GM12878 (cell line): ENCODE results near the gene AP4S1. TPM values are rescaled to one million over a fixed set of nuclear protein-coding genes. Genes with fewer than 3 reads are reported as not detected.

Experiments
- ATAC-seq: fragments of 200-7000 bp; cut with Tn5 transposase; 3 replicates; pipeline ENCODE4 v1.9.1; 2020; ENCODE audit warnings: mild to moderate bottlenecking, moderate library complexity
- BruUV-seq: library from RNA; stranded (reverse); fragments of 400-500 nt; replicated peaks from 2 replicates; lab custom pipeline; 2021; lab: Mats Ljungman, UMichigan
- CTCF ChIA-PET: fragments of 300-600 bp; sonication (Branson Sonifier 250); formaldehyde crosslinking; extraction: SDS; loops from one replicate; lab custom pipeline; 2021; ENCODE audit warnings: inconsistent platforms; lab: Yijun Ruan, JAX
- POLR2A ChIA-PET: fragments of 350-600 bp; formaldehyde crosslinking; extraction: SDS; loops from one replicate; lab custom pipeline; 2021; ENCODE audit warnings: inconsistent platforms; lab: Charles Lee
- RAD21 ChIA-PET: fragments of 300-600 bp; sonication (Branson Sonifier 250); formaldehyde crosslinking; loops from one replicate; lab custom pipeline; 2023; ENCODE audit warnings: antibody characterized with exemption; ENCODE audit not compliant: unreplicated experiment; lab: Charles Lee
- SMC1A ChIA-PET: fragments of 300-600 bp; sonication (Branson Sonifier 250); formaldehyde crosslinking; loops from one replicate; lab custom pipeline; 2023; ENCODE audit not compliant: unreplicated experiment, uncharacterized antibody; lab: Charles Lee
- DNase-seq: peaks from one replicate; pipeline ENCODE4 v3.0.0-alpha.2; 2011; ENCODE audit warnings: low read depth, low spot score
- FAIRE-seq: peaks from 3 replicates; lab custom pipeline; 2011; peaks lifted over from hg19 to GRCh38; lab: Jason Lieb, UNC
- H2AFZ ChIP-seq: 2 replicates; pipeline ENCODE4 v1.6.0; 2011; ENCODE audit warnings: low read depth, low read length, control low read depth; ENCODE audit not compliant: control insufficient read depth
- H3K27ac ChIP-seq: 2 replicates; pipeline ENCODE4 v1.5.1; 2011; ENCODE audit warnings: control low read depth; ENCODE audit not compliant: control insufficient read depth, insufficient read depth
- H3K27me3 ChIP-seq, 2 experiments: replicated peaks in 1 of 2; 2 replicates each; pipeline versions ENCODE4 v1.6.0 to v1.6.1; 2011; ENCODE audit warnings: low read length in 1 of 2; ENCODE audit not compliant: control insufficient read depth in 2 of 2, insufficient read depth in 2 of 2
- H3K36me3 ChIP-seq, 2 experiments: 2 replicates each; pipeline ENCODE4 v1.5.1; 2011; ENCODE audit warnings: low read length in 1 of 2; ENCODE audit not compliant: control insufficient read depth in 2 of 2, insufficient read depth in 2 of 2
- H3K4me1 ChIP-seq: 2 replicates; pipeline ENCODE4 v1.6.1; 2011; ENCODE audit warnings: mild to moderate bottlenecking, low read length, moderate library complexity, mixed read lengths; ENCODE audit not compliant: control insufficient read depth, insufficient read depth
- H3K4me2 ChIP-seq: 2 replicates; pipeline ENCODE4 v1.6.0; 2011; ENCODE audit warnings: control low read depth; ENCODE audit not compliant: control insufficient read depth, insufficient read depth
- H3K4me3 ChIP-seq: fragments of 200-600 bp; sonication (generic); 2 replicates; pipeline ENCODE4 v1.5.1; 2016
- H3K79me2 ChIP-seq: 2 replicates; pipeline ENCODE4 v1.6.0; 2011; ENCODE audit warnings: low read length; ENCODE audit not compliant: control insufficient read depth, insufficient read depth
- H3K9ac ChIP-seq: 2 replicates; pipeline ENCODE4 v1.8.0; 2011; ENCODE audit warnings: low read length, control low read depth, mixed read lengths; ENCODE audit not compliant: control insufficient read depth, insufficient read depth
- H3K9me3 ChIP-seq: replicated peaks from 3 replicates; pipeline ENCODE4 v1.5.1; 2011; ENCODE audit warnings: mild to moderate bottlenecking, low read length; ENCODE audit not compliant: control insufficient read depth, insufficient read depth
- H4K20me1 ChIP-seq: 2 replicates; pipeline ENCODE4 v1.6.0; 2011; ENCODE audit not compliant: control insufficient read depth, insufficient read depth
- BACH1 ChIP-seq: fragments of 450-650 bp; IDR thresholded peaks from 2 replicates; pipeline ENCODE4 v1.6.1; 2017; ENCODE audit warnings: mild to moderate bottlenecking, borderline replicate concordance
- CBFB ChIP-seq: IDR thresholded peaks from 2 replicates; pipeline ENCODE4 v1.6.1; 2016; ENCODE audit warnings: antibody characterized with exemption, low read depth
- CHD4 ChIP-seq: fragments of 200-600 bp; sonication (generic); IDR thresholded peaks from 2 replicates; pipeline ENCODE4 v1.6.1; 2016; ENCODE audit warnings: mild to moderate bottlenecking
- EP300 ChIP-seq, 2 experiments: fragments of 150-350 bp in 1 of 2; IDR thresholded peaks; 2 replicates each; pipeline ENCODE4 v1.6.1; 2011 to 2012; ENCODE audit warnings: low read depth in 2 of 2, low read length in 2 of 2, borderline replicate concordance in 1 of 2, improper control_type of control experiment in 1 of 2, inconsistent platforms in 1 of 2; ENCODE audit not compliant: control insufficient read depth in 1 of 2
- ETV6 ChIP-seq, 2 experiments: fragments of 450-650 bp in 1 of 2; IDR thresholded peaks in 1 of 2; conservative IDR thresholded peaks in 1 of 2; 2 replicates each; pipeline ENCODE4 v1.6.1; 2014; ENCODE audit warnings: antibody characterized with exemption in 1 of 2, borderline replicate concordance in 1 of 2, low read depth in 1 of 2, mild to moderate bottlenecking in 1 of 2, moderate library complexity in 1 of 2
- HDAC2 ChIP-seq: fragments of 200-600 bp; sonication (generic); IDR thresholded peaks from 2 replicates; pipeline ENCODE4 v1.6.1; 2017
- IKZF1 ChIP-seq: fragments of 450-650 bp; conservative IDR thresholded peaks from 2 replicates; pipeline ENCODE4 v1.6.1; 2017; ENCODE audit warnings: antibody characterized with exemption, mild to moderate bottlenecking
- NR2C2 ChIP-seq: IDR thresholded peaks from 2 replicates; pipeline ENCODE4 v1.6.1; 2011; ENCODE audit warnings: borderline replicate concordance, low read depth; ENCODE audit not compliant: control insufficient read depth, insufficient read length
- NRF1 ChIP-seq: conservative IDR thresholded peaks from 2 replicates; pipeline ENCODE4 v1.6.1; 2011; ENCODE audit warnings: mild to moderate bottlenecking, low read depth, low read length, improper control_type of control experiment
- PML ChIP-seq: IDR thresholded peaks from 2 replicates; pipeline ENCODE4 v1.6.1; 2012; ENCODE audit warnings: low read length, inconsistent platforms
- RUNX3 ChIP-seq: IDR thresholded peaks from 2 replicates; pipeline ENCODE4 v1.6.1; 2012; ENCODE audit warnings: low read length, inconsistent platforms
- SPI1 ChIP-seq: IDR thresholded peaks from 2 replicates; pipeline ENCODE4 v1.6.1; 2011; ENCODE audit warnings: low read depth, mild to moderate bottlenecking, low read length, moderate library complexity, borderline replicate concordance; ENCODE audit not compliant: insufficient read depth
- SREBF2 ChIP-seq: IDR thresholded peaks from 2 replicates; pipeline ENCODE4 v1.6.1; 2012; ENCODE audit warnings: mild to moderate bottlenecking, low read length
- WGBS: methylation state at CpG from one replicate; pipeline ENCODE4 v1.1.6; 2016; ENCODE audit warnings: low lambda C conversion rate; ENCODE audit not compliant: insufficient replicate concordance, insufficient coverage; ENCODE audit errors: missing lambda C conversion rate; 5-methylcytosine and 5-hydroxymethylcytosine counted together
- in situ Hi-C: fragments of 300-500 bp; cut with MboI; formaldehyde crosslinking; loops from 9 replicates; pipeline ENCODE4 v1.14.3; 2018; ENCODE audit warnings: mixed read lengths
- intact Hi-C: fragments of 100-400 bp; cut with micrococcal nuclease; formaldehyde crosslinking; loops from one replicate; pipeline ENCODE4 v1.14.2; 2022; ENCODE audit not compliant: unreplicated experiment
- polyA plus RNA-seq, 11 experiments: library from polyadenylated mRNA; depleted of rRNA in 4 of 11; unstranded in 6 of 11; stranded (reverse) in 5 of 11; fragments of >200 nt; fragmentation: Nextera tagmentation in 4 of 11; fragmentation: Illumina TruSeq in 1 of 11; extraction: Ambion mirVana in 4 of 11; extraction: Trizol in 1 of 11; gene quantifications; 1 replicate in 1 of 11; 2 replicates in 10 of 11; pipeline versions ENCODE4 v1.2.1 to v1.2.3, GENCODE V29; 2011 to 2016; ENCODE audit warnings: inconsistent platforms in 2 of 11, missing spikeins in 2 of 11, low read depth in 1 of 11
- total RNA-seq, 4 experiments: library from RNA; depleted of rRNA in 3 of 4; stranded (reverse); fragments of >200 nt in 3 of 4; fragmentation: Illumina TruSeq in 1 of 4; extraction: Trizol in 1 of 4; gene quantifications; 2 replicates each; pipeline versions ENCODE4 v1.2.1 to v1.2.3, GENCODE V29; 2013 to 2021
- TF ChIP-seq, protein P1 (sequence below): IDR thresholded peaks from 2 replicates; pipeline ENCODE4 v1.6.1; 2012; ENCODE audit warnings: improper control_type of control experiment, low read depth, low read length; ENCODE audit not compliant: insufficient replicate concordance
- TF ChIP-seq, protein P2 (sequence below): IDR thresholded peaks from 2 replicates; pipeline ENCODE4 v1.6.1; 2012; ENCODE audit warnings: low read depth, low read length, improper control_type of control experiment
- TF ChIP-seq, protein P3 (sequence below): fragments of 450-650 bp; conservative IDR thresholded peaks from 2 replicates; pipeline ENCODE4 v1.6.1; 2017; ENCODE audit warnings: mild to moderate bottlenecking, moderate library complexity

Gene AP4S1
- total and polyA plus RNA-seq, 10 of the 15 experiments (the other 5 are each of a cell fraction or from before 2014, with no cell fraction given): 3.6 to 9.0 (median 5.7) TPM

DNA sequence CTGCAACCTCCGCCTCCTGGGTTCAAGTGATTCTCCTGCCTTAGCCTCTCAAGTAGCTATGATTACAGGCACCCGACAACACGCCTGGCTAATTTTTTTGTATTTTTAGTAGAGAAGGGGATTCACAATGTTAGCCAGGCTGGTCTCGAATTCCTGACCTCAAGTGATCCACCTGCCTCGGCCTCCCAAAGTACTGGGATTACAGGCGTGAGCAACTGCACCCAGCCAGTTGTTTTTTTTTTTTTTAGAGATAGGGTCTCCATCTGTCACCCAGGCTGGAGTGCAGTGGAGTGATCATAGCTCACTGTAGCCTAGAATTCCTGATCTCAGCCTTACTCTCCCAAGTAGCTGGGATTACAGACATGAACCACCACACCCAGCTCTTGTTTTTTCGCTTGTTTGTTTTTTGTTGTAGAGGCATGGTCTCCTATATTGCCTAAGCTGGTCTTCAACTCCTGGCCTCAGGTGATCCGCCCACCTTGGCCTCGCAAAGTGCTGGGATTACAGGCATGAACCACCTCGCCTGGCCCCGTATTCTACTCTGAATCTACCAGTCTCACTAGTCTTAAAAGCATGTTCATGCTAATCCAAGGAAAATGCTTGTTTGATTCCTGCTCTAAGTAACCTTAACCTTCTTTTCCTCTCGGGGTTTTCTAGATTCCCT is 32.4 kb downstream of the AP4S1 start:
- Histone ChIP-seq H3K4me1 (no peaks in the 10 kb centered on the region), H2AFZ (no peak overlapping the region), H4K20me1 (no peaks in the 10 kb centered on the region), H3K4me2 (no peak overlapping the region), H3K4me3 (no peak overlapping the region), H3K27ac (no peak overlapping the region), H3K27me3 (no peaks in the 10 kb centered on the region), H3K9me3 (no peaks in the 10 kb centered on the region), H3K79me2 (no peaks in the 10 kb centered on the region), H3K36me3 (no peaks in the 10 kb centered on the region), H3K9ac (no peak overlapping the region)
- ChIA-PET CTCF (interaction anchor here (0.6 to 1.0 kb wide), 3 partner anchors 13 to 134 kb away, joined by 3 read pairs; no protein-coding TSS in a partner anchor), RAD21 (no interaction called here), POLR2A (interaction anchor here (0.7 kb wide), 1 partner anchor 64 kb away, joined by 3 read pairs; no protein-coding TSS in a partner anchor), SMC1A (no interaction called here)
- FAIRE-seq (no peak), ATAC-seq (no peak), DNase-seq (no peak)
- no TSS peak for BruUV-seq
- 85% methylated on average over 12 of the region's 12 CpGs for WGBS
- in situ Hi-C loops: no loop called here
- intact Hi-C loops: no loop called here
- no peak for TF ChIP-seq NRF1
- no peak for TF ChIP-seq EP300 (IDR thresholded peaks at IDR 0.05; ENCODE audit: borderline replicate concordance in 1 of 2, control insufficient read depth in 1 of 2, low read depth in 2 of 2, low read length in 2 of 2)
- no peak for TF ChIP-seq NR2C2
- TF ChIP-seq ETV6 (conservative IDR thresholded peaks at IDR 0.05 in 1 of 2, IDR thresholded peaks at IDR 0.05 in 1 of 2; ENCODE audit: borderline replicate concordance in 1 of 2, low read depth in 1 of 2): no peak
- TF ChIP-seq SPI1: no peak
- TF ChIP-seq IKZF1: no peak
- TF ChIP-seq, protein P1, sequence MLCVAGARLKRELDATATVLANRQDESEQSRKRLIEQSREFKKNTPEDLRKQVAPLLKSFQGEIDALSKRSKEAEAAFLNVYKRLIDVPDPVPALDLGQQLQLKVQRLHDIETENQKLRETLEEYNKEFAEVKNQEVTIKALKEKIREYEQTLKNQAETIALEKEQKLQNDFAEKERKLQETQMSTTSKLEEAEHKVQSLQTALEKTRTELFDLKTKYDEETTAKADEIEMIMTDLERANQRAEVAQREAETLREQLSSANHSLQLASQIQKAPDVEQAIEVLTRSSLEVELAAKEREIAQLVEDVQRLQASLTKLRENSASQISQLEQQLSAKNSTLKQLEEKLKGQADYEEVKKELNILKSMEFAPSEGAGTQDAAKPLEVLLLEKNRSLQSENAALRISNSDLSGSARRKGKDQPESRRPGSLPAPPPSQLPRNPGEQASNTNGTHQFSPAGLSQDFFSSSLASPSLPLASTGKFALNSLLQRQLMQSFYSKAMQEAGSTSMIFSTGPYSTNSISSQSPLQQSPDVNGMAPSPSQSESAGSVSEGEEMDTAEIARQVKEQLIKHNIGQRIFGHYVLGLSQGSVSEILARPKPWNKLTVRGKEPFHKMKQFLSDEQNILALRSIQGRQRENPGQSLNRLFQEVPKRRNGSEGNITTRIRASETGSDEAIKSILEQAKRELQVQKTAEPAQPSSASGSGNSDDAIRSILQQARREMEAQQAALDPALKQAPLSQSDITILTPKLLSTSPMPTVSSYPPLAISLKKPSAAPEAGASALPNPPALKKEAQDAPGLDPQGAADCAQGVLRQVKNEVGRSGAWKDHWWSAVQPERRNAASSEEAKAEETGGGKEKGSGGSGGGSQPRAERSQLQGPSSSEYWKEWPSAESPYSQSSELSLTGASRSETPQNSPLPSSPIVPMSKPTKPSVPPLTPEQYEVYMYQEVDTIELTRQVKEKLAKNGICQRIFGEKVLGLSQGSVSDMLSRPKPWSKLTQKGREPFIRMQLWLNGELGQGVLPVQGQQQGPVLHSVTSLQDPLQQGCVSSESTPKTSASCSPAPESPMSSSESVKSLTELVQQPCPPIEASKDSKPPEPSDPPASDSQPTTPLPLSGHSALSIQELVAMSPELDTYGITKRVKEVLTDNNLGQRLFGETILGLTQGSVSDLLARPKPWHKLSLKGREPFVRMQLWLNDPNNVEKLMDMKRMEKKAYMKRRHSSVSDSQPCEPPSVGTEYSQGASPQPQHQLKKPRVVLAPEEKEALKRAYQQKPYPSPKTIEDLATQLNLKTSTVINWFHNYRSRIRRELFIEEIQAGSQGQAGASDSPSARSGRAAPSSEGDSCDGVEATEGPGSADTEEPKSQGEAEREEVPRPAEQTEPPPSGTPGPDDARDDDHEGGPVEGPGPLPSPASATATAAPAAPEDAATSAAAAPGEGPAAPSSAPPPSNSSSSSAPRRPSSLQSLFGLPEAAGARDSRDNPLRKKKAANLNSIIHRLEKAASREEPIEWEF: no peak
- TF ChIP-seq BACH1: no peak
- TF ChIP-seq SREBF2: no peak
- TF ChIP-seq, protein P2, sequence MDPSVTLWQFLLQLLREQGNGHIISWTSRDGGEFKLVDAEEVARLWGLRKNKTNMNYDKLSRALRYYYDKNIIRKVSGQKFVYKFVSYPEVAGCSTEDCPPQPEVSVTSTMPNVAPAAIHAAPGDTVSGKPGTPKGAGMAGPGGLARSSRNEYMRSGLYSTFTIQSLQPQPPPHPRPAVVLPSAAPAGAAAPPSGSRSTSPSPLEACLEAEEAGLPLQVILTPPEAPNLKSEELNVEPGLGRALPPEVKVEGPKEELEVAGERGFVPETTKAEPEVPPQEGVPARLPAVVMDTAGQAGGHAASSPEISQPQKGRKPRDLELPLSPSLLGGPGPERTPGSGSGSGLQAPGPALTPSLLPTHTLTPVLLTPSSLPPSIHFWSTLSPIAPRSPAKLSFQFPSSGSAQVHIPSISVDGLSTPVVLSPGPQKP: no peak
- no peak for TF ChIP-seq PML
- TF ChIP-seq, protein P3, sequence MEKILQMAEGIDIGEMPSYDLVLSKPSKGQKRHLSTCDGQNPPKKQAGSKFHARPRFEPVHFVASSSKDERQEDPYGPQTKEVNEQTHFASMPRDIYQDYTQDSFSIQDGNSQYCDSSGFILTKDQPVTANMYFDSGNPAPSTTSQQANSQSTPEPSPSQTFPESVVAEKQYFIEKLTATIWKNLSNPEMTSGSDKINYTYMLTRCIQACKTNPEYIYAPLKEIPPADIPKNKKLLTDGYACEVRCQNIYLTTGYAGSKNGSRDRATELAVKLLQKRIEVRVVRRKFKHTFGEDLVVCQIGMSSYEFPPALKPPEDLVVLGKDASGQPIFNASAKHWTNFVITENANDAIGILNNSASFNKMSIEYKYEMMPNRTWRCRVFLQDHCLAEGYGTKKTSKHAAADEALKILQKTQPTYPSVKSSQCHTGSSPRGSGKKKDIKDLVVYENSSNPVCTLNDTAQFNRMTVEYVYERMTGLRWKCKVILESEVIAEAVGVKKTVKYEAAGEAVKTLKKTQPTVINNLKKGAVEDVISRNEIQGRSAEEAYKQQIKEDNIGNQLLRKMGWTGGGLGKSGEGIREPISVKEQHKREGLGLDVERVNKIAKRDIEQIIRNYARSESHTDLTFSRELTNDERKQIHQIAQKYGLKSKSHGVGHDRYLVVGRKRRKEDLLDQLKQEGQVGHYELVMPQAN: no peak
- TF ChIP-seq CHD4: no peak
- no peak for TF ChIP-seq RUNX3
- no peak for TF ChIP-seq HDAC2
- TF ChIP-seq CBFB: no peak
